Measurements from ENCODE around the gene PALMD.

The PALMD gene

DNA sequence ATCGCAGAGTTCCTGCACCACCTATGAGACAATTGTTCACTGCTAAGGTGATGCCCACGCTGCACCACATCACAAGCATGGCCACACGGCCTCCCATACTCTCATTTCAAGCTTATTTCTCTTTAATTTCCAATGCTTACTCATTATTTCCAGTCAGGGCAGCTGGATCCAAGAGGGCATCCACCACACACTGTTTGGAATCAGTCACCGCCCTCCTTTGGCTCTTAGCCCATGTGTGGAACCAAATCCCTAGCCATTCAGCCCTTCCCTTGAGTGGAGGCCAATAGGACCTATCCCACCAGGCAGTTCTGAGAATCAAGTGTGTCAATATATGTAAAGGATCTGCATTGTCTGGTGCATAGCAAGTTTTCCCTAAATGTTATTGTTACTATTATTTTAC, 26.3 kb upstream of the PALMD start:
- H3K27ac Mint-ChIP-seq, result no peak overlapping the region
- no peak for DNase-seq
- H3K9me3 Mint-ChIP-seq, result no peaks in the 10 kb centered on the region
- H3K4me3 Mint-ChIP-seq, result no peak overlapping the region
- no peaks in the 10 kb centered on the region for H3K36me3 Mint-ChIP-seq
- H3K4me1 Mint-ChIP-seq, result no peaks in the 10 kb centered on the region
- no peaks in the 10 kb centered on the region for H3K27me3 Mint-ChIP-seq
- CTCF ChIA-PET, result no interaction called here

DNA sequence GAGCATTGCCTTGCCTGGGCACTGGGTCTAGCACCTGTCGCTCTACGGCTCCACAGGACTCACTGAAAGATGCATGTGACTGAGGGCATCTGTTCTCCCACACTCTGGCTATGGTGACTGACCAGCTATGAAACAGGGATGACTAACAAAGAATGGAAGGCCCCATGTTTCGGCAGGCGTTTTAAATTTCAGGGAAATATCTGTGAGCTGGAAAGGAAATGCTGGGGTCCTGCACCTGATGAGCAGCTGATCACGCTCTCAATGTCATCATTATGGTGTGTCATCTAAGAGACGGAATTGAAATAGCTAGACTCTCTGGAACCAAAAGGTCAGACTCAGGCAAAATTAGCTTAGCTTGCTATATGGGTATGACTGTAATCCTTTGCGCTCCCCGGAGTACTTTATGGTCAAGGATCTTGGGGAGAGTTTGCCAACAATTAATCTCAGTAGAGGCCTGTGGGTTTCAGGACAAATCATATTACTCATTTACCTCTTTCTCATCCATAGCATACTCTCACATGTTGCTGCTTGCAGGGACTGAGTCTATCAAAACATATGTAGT, 24.5 kb upstream of the PALMD start:
- CTCF ChIA-PET, result no interaction called here
- Mint-ChIP-seq H3K9me3 (no peaks in the 10 kb centered on the region), H3K36me3 (no peaks in the 10 kb centered on the region), H3K4me3 (no peak overlapping the region), H3K4me1 (no peaks in the 10 kb centered on the region), H3K27me3 (no peaks in the 10 kb centered on the region), H3K27ac (no peak overlapping the region)
- DNase-seq, result no peak

- Mint-ChIP-seq H3K27me3 (no peaks in the 10 kb centered on the region), H3K36me3 (no peaks in the 10 kb centered on the region), H3K9me3 (no peaks in the 10 kb centered on the region), H3K4me3 (no peak overlapping the region), H3K4me1 (no peaks in the 10 kb centered on the region), H3K27ac (no peak overlapping the region)
- CTCF ChIA-PET, result no interaction called here
- DNase-seq, result no peak
These were observed 23.1 kb upstream of the PALMD start for GRCh38 chr1:99622702-99623347.

- no peak overlapping the region for H3K4me3 Mint-ChIP-seq
- no peak overlapping the region for H3K27ac Mint-ChIP-seq
- CTCF ChIA-PET, result no interaction called here
- H3K4me1 Mint-ChIP-seq, result no peaks in the 10 kb centered on the region
- H3K9me3 Mint-ChIP-seq, result no peaks in the 10 kb centered on the region
- no peaks in the 10 kb centered on the region for H3K27me3 Mint-ChIP-seq
- no peaks in the 10 kb centered on the region for H3K36me3 Mint-ChIP-seq
- no peak for DNase-seq
These were observed 22.4 kb upstream of the PALMD start for GRCh38 chr1:99623554-99623953.

DNA sequence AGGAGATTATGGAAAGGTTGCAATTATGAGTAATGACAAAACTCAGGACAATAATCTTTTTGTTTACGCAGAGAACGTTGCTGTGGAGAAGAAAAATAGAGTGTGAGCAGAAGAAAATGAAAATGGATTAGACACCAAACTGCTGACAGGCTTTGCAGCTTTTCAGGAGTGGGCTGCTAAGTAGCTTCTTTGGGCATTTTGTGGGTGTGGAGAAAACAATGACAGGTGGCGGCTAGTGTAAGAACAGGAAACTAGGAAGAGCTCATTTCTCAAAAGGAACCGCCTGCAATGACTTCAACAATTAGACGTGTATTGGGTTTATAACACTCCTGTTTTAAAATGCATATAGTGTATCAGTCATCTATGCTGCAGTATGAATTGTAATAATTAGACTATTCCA, 18.3 kb upstream of the PALMD start:
- DNase-seq, result no peak
- CTCF ChIA-PET, result no interaction called here
- H3K4me3 Mint-ChIP-seq, result no peak overlapping the region
- H3K27ac Mint-ChIP-seq, result no peak overlapping the region
- no peaks in the 10 kb centered on the region for H3K4me1 Mint-ChIP-seq
- H3K9me3 Mint-ChIP-seq, result no peaks in the 10 kb centered on the region
- no peaks in the 10 kb centered on the region for H3K36me3 Mint-ChIP-seq
- H3K27me3 Mint-ChIP-seq, result no peaks in the 10 kb centered on the region

GRCh38 chr1:99629164-99629563, 16.7 kb upstream of the PALMD start:
- CTCF ChIA-PET, result no interaction called here
- DNase-seq, result no peak
- H3K36me3 Mint-ChIP-seq, result no peaks in the 10 kb centered on the region
- no peak overlapping the region for H3K27ac Mint-ChIP-seq
- H3K4me3 Mint-ChIP-seq, result no peak overlapping the region
- H3K27me3 Mint-ChIP-seq, result no peaks in the 10 kb centered on the region
- no peaks in the 10 kb centered on the region for H3K9me3 Mint-ChIP-seq
- no peaks in the 10 kb centered on the region for H3K4me1 Mint-ChIP-seq

DNA sequence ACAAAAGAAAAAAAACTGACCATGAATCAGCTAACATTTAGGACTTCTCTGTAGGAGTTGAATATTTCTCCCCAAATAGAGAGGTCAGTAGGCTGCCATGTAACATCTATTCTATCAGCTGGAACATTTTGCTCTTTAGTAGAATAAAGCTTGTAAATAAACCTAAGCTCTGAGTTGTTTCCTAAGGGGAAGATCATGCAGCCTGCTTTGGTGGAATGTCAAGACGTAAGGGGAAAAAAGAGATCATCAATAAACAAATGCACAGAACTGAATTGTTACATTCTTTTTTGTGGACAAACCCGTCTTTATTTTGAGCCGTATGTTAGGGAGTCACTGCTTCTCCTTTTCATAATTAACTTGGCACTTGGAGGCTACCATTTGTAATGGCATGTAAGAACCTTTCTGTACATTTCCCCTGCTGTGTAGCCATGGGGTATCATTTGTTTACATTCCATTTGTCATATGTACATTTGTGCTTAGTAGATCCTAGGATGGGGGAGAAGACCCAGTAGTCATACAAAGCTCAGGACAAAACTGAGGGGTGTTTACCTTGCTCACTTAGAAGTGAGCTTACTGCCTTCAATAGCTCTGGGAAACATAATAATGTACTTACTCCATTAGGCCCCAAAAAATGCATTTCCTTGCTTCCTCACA, 10.8 kb upstream of the PALMD start:
- H3K27ac Mint-ChIP-seq, result no peak overlapping the region
- no peak overlapping the region for H3K4me3 Mint-ChIP-seq
- H3K9me3 Mint-ChIP-seq, result no peaks in the 10 kb centered on the region
- no peaks in the 10 kb centered on the region for H3K27me3 Mint-ChIP-seq
- H3K36me3 Mint-ChIP-seq, result no peaks in the 10 kb centered on the region
- no peak for DNase-seq
- no peaks in the 10 kb centered on the region for H3K4me1 Mint-ChIP-seq
- CTCF ChIA-PET, result no interaction called here

DNA sequence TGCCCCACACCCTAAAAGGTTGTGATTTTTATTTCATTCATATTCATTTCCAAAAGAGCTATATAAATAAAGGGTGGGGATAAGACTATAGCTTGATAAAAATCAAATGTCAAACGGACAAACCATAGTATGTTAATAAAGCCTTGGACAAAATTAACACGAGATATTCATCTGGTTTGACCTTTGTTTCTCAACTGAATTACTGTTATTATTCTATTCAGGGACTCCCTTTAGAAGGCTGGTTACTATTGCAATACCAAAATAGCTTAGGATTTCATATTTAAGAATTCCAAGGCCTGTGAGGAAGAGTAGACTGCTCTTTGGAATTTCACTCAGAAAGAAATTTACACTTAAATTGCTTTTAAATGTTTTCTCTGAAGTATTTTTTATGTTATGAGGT, 10.2 kb upstream of the PALMD start:
- no peak for DNase-seq
- H3K27ac Mint-ChIP-seq, result no peak overlapping the region
- no peaks in the 10 kb centered on the region for H3K36me3 Mint-ChIP-seq
- no peaks in the 10 kb centered on the region for H3K4me1 Mint-ChIP-seq
- H3K9me3 Mint-ChIP-seq, result no peaks in the 10 kb centered on the region
- no peaks in the 10 kb centered on the region for H3K27me3 Mint-ChIP-seq
- H3K4me3 Mint-ChIP-seq, result no peak overlapping the region
- CTCF ChIA-PET, result no interaction called here

DNA sequence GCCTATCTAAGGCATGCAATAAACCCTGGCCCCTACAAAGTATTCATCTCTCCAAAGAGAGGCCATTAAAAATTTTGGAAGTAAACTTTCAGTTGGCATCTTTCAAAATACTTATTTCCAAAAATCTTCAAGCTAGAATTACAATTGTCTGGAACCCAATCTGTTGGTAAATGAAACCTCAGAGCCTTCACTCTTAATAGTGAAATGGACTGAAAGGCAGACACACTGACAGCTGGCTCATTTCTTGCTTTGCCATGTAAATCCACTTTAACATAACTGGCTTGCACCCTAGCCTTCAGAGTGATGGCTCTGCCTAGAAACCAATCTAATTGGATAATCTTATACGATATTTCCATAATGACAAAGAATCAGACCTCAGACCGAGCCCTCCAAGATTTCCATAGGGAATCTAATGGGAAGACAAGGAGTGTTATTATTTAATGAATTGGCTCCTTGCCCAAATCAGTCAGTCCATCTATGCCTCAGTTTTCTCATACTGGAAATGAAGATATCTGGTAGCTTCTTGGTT, 9.2 kb upstream of the PALMD start:
- Mint-ChIP-seq H3K4me3 (no peak overlapping the region), H3K27ac (no peak overlapping the region), H3K9me3 (no peaks in the 10 kb centered on the region), H3K27me3 (no peaks in the 10 kb centered on the region), H3K4me1 (no peaks in the 10 kb centered on the region), H3K36me3 (no peaks in the 10 kb centered on the region)
- CTCF ChIA-PET, result no interaction called here
- DNase-seq, result no peak

DNA sequence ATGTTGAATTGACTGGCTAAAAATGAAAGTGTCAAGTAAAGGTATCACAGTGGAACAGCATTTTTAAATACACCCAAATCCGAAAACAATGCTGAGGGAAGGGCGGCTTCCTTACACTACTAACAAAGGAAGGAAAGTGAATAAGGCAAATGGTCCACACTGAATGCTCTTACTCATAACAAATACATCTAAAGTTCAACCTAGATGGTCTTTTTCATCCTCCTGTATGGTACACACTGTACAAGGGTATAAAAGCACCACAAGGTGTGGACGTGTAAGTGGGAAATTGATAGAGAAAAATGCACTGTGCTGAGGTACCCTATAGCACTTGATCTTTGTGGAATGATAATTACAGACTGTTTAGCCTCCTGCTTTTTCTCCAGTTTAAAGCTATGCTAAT, 7.1 kb upstream of the PALMD start:
- Mint-ChIP-seq H3K9me3 (no peaks in the 10 kb centered on the region), H3K4me1 (no peaks in the 10 kb centered on the region), H3K27ac (no peak overlapping the region), H3K4me3 (no peak overlapping the region), H3K36me3 (no peaks in the 10 kb centered on the region), H3K27me3 (no peaks in the 10 kb centered on the region)
- DNase-seq, result no peak
- CTCF ChIA-PET, result interaction anchor here (0.6 kb wide), 1 partner anchor 199 kb away, joined by 3 read pairs; no protein-coding TSS in a partner anchor

GRCh38 chr1:99639408-99639807, 6.5 kb upstream of the PALMD start:
- Mint-ChIP-seq H3K27ac (no peak overlapping the region), H3K27me3 (no peaks in the 10 kb centered on the region), H3K9me3 (no peaks in the 10 kb centered on the region), H3K4me3 (no peak overlapping the region), H3K36me3 (no peaks in the 10 kb centered on the region), H3K4me1 (no peaks in the 10 kb centered on the region)
- DNase-seq, result no peak
- CTCF ChIA-PET, result interaction anchor here (0.6 kb wide), 1 partner anchor 198 kb away, joined by 3 read pairs; no protein-coding TSS in a partner anchor

GRCh38 chr1:99639945-99640344, 6.0 kb upstream of the PALMD start:
- H3K4me1 Mint-ChIP-seq, result no peaks in the 10 kb centered on the region
- CTCF ChIA-PET, result no interaction called here

DNA sequence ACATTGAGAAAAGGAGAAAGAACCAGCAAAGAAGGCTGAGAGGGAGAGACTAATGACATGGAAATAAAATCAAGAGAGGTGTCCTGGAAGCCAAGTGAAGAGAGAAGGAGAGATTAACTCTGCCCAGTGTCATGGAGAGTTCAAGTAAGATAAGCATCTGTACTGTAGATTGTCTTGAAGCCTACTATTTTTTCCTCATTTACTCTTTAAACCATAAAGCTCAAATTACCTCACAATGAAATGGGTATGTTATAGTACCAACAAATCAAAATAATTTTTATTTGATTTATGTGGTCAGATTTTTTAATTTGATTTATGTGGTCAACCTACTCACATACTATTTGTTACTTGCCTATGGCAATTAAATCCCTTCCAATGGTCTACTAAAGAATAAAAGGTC, 5.2 kb upstream of the PALMD start:
- H3K9me3 Mint-ChIP-seq, result no peaks in the 10 kb centered on the region
- H3K4me3 Mint-ChIP-seq, result no peak overlapping the region
- H3K36me3 Mint-ChIP-seq, result no peaks in the 10 kb centered on the region
- no peak for DNase-seq
- no peak overlapping the region for H3K27ac Mint-ChIP-seq
- CTCF ChIA-PET, result no interaction called here
- no peaks in the 10 kb centered on the region for H3K4me1 Mint-ChIP-seq
- peaks cover 5% of the 10 kb centered on the region for H3K27me3 Mint-ChIP-seq

More at GRCh38 chr1:99639945-99640344, 6.0 kb upstream of the PALMD start:
- Mint-ChIP-seq H3K27me3 (no peaks in the 10 kb centered on the region), H3K36me3 (no peaks in the 10 kb centered on the region), H3K9me3 (no peaks in the 10 kb centered on the region), H3K4me3 (no peak overlapping the region), H3K27ac (no peak overlapping the region)
- no peak for DNase-seq

GRCh38 chr1:99641558-99641957, 4.4 kb upstream of the PALMD start:
- no peaks in the 10 kb centered on the region for H3K9me3 Mint-ChIP-seq

DNA sequence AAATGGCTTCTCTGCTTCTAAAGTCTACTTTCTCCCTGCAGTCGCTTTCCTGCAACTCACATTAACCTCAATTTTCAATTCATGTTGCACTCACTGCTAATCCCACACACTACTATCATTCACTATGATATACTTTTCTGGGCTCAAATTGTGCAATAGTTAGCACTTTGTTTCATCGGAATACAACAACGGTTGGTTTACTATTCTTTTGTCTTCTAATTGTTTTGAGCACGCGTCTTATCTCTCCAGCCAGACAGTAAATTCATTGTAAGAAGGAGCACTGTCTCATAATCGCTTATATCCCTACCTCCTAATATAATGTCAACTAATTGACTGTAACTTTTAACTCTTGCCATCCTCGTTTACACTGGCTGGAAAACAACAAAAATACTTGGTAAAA, 3.9 kb upstream of the PALMD start:
- no peak for DNase-seq

More at GRCh38 chr1:99641558-99641957, 4.4 kb upstream of the PALMD start:
- DNase-seq, result no peak
- Mint-ChIP-seq H3K4me1 (no peaks in the 10 kb centered on the region), H3K36me3 (no peaks in the 10 kb centered on the region), H3K27ac (no peak overlapping the region), H3K4me3 (no peak overlapping the region), H3K27me3 (peaks cover 13% of the 10 kb centered on the region)
- CTCF ChIA-PET, result no interaction called here

More for the DNA sequence above, 3.9 kb upstream of the PALMD start:
- Mint-ChIP-seq H3K36me3 (no peaks in the 10 kb centered on the region), H3K9me3 (no peaks in the 10 kb centered on the region), H3K4me1 (no peaks in the 10 kb centered on the region), H3K27me3 (peaks cover 13% of the 10 kb centered on the region), H3K27ac (no peak overlapping the region), H3K4me3 (no peak overlapping the region)
- CTCF ChIA-PET, result no interaction called here
